Left ventricle myocardium inferior (tissue), 1 donor: ENCODE results near the gene PPP1R13L. TPM values are rescaled to one million over a fixed set of nuclear protein-coding genes. Genes with fewer than 3 reads are reported as not detected.

Source experiments
- DNase-seq: peaks from one replicate; pipeline ENCODE4 v3.0.0-alpha.2; 2020
- H3K27ac ChIP-seq: fragments of 200-600 bp; replicated peaks from 2 replicates; pipeline ENCODE4 v1.8.0; 2021
- H3K27me3 ChIP-seq: fragments of 200-600 bp; 2 replicates; pipeline ENCODE4 v1.8.0; 2021; ENCODE audit warnings: low read depth
- H3K36me3 ChIP-seq: fragments of 200-600 bp; 2 replicates; pipeline ENCODE4 v1.8.0; 2021
- H3K4me1 ChIP-seq: fragments of 200-600 bp; 2 replicates; pipeline ENCODE4 v1.8.0; 2021
- H3K4me3 ChIP-seq: fragments of 200-600 bp; 2 replicates; pipeline ENCODE4 v1.8.0; 2021; ENCODE audit warnings: mild to moderate bottlenecking, moderate library complexity
- H3K9me3 ChIP-seq: fragments of 200-600 bp; replicated peaks from 2 replicates; pipeline ENCODE4 v1.8.0; 2021
- intact Hi-C: fragments of 100-400 bp; cut with micrococcal nuclease; formaldehyde crosslinking; loops from one replicate; pipeline ENCODE4 v1.11.0; 2022
- total RNA-seq: library from RNA; stranded (reverse); fragmentation: NEBNext Ultra II Directional; extraction: Animal tissue kit (Norgen Biotek cat#: 25700); gene quantifications from one replicate; pipeline ENCODE4 v1.2.1, GENCODE V29; 2021
- TF ChIP-seq, protein P1 (sequence below): fragments of 200-600 bp; IDR thresholded peaks from 2 replicates; pipeline ENCODE4 v1.8.0; 2021; ENCODE audit warnings: antibody characterized with exemption, mild to moderate bottlenecking, borderline replicate concordance
- donor health status: DM: no; HTN: yes; CAD: no; lungs with severe emphysema.

The PPP1R13L gene
- total RNA-seq, 1 donor from 2014 or later = 207 TPM

- TF ChIP-seq, protein P1, sequence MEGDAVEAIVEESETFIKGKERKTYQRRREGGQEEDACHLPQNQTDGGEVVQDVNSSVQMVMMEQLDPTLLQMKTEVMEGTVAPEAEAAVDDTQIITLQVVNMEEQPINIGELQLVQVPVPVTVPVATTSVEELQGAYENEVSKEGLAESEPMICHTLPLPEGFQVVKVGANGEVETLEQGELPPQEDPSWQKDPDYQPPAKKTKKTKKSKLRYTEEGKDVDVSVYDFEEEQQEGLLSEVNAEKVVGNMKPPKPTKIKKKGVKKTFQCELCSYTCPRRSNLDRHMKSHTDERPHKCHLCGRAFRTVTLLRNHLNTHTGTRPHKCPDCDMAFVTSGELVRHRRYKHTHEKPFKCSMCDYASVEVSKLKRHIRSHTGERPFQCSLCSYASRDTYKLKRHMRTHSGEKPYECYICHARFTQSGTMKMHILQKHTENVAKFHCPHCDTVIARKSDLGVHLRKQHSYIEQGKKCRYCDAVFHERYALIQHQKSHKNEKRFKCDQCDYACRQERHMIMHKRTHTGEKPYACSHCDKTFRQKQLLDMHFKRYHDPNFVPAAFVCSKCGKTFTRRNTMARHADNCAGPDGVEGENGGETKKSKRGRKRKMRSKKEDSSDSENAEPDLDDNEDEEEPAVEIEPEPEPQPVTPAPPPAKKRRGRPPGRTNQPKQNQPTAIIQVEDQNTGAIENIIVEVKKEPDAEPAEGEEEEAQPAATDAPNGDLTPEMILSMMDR = no peak
- intact Hi-C loops = no loop called here
- H3K4me1 ChIP-seq = no peaks in the 10 kb centered on the region
- H3K27ac ChIP-seq = no peak overlapping the region
- H3K27me3 ChIP-seq = no peaks in the 10 kb centered on the region
- no peaks in the 10 kb centered on the region for H3K9me3 ChIP-seq
- no peak for DNase-seq
- no peak overlapping the region for H3K4me3 ChIP-seq
- peaks cover 45% of the 10 kb centered on the region for H3K36me3 ChIP-seq
Observed at GRCh38 chr19:45362291-45362690, 42.6 kb downstream of the PPP1R13L start.

GRCh38 chr19:45361608-45362007 lies 43.3 kb downstream of the PPP1R13L start:
- Histone ChIP-seq H3K9me3 (no peaks in the 10 kb centered on the region), H3K4me1 (no peaks in the 10 kb centered on the region), H3K36me3 (peaks cover 52% of the 10 kb centered on the region), H3K27ac (no peak overlapping the region), H3K4me3 (no peak overlapping the region), H3K27me3 (no peaks in the 10 kb centered on the region)
- TF ChIP-seq, protein P1 = no peak
- DNase-seq = no peak
- intact Hi-C loops = no loop called here

DNA sequence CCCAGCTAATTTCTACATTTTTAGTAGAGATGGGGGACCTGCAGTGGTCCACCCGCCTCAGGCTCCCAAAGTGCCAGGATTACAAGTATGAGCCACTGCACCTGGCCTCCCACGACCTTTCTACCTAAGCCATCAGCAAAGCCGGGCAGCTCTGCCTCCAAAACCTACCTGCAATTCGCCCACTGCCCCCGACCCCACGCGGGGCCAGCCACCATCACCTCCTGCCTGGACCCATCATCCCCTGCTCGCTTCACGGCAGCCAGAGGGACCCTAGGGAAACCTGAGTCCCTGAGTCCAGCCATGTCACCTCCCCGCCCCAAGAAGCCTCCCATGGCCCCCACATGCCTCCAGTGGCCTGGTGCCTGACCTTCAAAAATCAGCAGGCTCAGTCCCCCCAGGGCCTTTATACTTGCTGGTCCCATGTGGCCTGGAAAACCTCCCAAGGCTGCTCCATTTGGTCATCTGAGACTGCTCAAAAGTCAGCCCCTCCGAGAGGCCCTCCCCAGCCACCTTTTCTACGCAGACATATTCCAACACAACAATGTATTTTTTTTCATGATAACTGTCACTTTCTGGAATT lies 46.6 kb downstream of the PPP1R13L start:
- no peaks in the 10 kb centered on the region for H3K9me3 ChIP-seq
- no peaks in the 10 kb centered on the region for H3K27me3 ChIP-seq
- intact Hi-C loops = no loop called here
- H3K4me3 ChIP-seq = no peak overlapping the region
- no peak overlapping the region for H3K27ac ChIP-seq
- no peak for DNase-seq
- TF ChIP-seq, protein P1 = no peak
- H3K36me3 ChIP-seq = peaks cover 61% of the 10 kb centered on the region
- no peaks in the 10 kb centered on the region for H3K4me1 ChIP-seq

- Histone ChIP-seq H3K9me3 (no peaks in the 10 kb centered on the region), H3K27ac (no peak overlapping the region), H3K4me1 (no peaks in the 10 kb centered on the region), H3K4me3 (no peak overlapping the region), H3K36me3 (peaks cover 62% of the 10 kb centered on the region), H3K27me3 (no peaks in the 10 kb centered on the region)
- intact Hi-C loops = no loop called here
- TF ChIP-seq, protein P1 = no peak
- no peak for DNase-seq
Observed at GRCh38 chr19:45357445-45357783, 47.5 kb downstream of the PPP1R13L start.

- Histone ChIP-seq H3K27me3 (no peaks in the 10 kb centered on the region), H3K9me3 (no peaks in the 10 kb centered on the region), H3K27ac (no peak overlapping the region), H3K4me1 (no peaks in the 10 kb centered on the region), H3K36me3 (peaks cover 61% of the 10 kb centered on the region), H3K4me3 (no peak overlapping the region)
- intact Hi-C loops = no loop called here
- TF ChIP-seq, protein P1 = no peak
- no peak for DNase-seq
Observed at GRCh38 chr19:45356760-45357444, 48.0 kb downstream of the PPP1R13L start.
